ENCODE data around the gene TARBP2.

DNA sequence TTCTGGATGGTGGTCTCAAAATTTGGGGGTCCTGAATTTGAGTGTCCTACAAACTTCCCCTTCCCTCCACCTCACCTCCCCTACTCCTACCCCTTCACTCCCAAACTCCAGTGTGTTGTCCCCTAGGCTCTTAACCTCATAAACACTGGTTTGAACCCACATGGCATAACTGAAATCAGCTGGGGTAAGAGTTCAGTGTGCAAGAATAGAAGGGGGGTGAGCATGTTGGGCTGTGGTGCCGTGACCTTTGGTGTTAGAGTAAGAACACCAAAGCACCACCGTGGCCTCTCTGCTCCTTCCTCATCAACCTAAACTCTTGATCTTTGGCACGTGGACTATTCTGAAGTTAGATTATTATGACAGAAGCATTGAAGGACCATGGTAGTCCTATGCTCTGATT lies 38.1 kb upstream of the TARBP2 start:
- TF ChIP-seq, protein P1, sequence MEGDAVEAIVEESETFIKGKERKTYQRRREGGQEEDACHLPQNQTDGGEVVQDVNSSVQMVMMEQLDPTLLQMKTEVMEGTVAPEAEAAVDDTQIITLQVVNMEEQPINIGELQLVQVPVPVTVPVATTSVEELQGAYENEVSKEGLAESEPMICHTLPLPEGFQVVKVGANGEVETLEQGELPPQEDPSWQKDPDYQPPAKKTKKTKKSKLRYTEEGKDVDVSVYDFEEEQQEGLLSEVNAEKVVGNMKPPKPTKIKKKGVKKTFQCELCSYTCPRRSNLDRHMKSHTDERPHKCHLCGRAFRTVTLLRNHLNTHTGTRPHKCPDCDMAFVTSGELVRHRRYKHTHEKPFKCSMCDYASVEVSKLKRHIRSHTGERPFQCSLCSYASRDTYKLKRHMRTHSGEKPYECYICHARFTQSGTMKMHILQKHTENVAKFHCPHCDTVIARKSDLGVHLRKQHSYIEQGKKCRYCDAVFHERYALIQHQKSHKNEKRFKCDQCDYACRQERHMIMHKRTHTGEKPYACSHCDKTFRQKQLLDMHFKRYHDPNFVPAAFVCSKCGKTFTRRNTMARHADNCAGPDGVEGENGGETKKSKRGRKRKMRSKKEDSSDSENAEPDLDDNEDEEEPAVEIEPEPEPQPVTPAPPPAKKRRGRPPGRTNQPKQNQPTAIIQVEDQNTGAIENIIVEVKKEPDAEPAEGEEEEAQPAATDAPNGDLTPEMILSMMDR (IDR thresholded peaks at IDR 0.05): no peak
- TF ChIP-seq POLR2A (IDR thresholded peaks at IDR 0.05): no peak

All from body of pancreas (tissue), 4 donors.